PC-3 (cell line): ENCODE measurements around the gene NINJ2. TPM values are rescaled to one million over a fixed set of nuclear protein-coding genes. Genes with fewer than 3 reads are reported as not detected.
A peak's percentile ranks its signal among the peaks of the same experiment; 100 is the strongest.

Experiments used
- ATAC-seq: fragments of 200-7000 bp; cut with Tn5 transposase; 2 replicates; pipeline ENCODE4 v1.9.1; 2020; ENCODE audit warnings: mild to moderate bottlenecking, moderate library complexity
- BruUV-seq: library from RNA; stranded (reverse); fragments of 400-500 nt; replicated peaks from 2 replicates; lab custom pipeline; 2021; lab: Mats Ljungman, UMichigan
- CTCF ChIA-PET: fragments of 300-600 bp; sonication (Branson Sonifier 250); formaldehyde crosslinking; loops from one replicate; lab custom pipeline; 2022; ENCODE audit warnings: antibody characterized with exemption; lab: Charles Lee
- POLR2A ChIA-PET: fragments of 300-600 bp; sonication (Branson Sonifier 250); formaldehyde crosslinking; loops from one replicate; lab custom pipeline; 2022; ENCODE audit warnings: antibody characterized with exemption; ENCODE audit not compliant: unreplicated experiment; lab: Charles Lee
- DNase-seq: peaks from one replicate; pipeline ENCODE4 v3.0.0-alpha.2; 2015
- H2AFZ ChIP-seq: fragments of 300-600 bp; sonication (generic); 2 replicates; pipeline ENCODE4 v1.6.0; 2016; ENCODE audit warnings: antibody characterized with exemption, low read length
- H3F3A ChIP-seq: fragments of 300-600 bp; sonication (generic); one replicate; pipeline ENCODE4 v1.6.0; 2017; ENCODE audit warnings: antibody characterized with exemption, low read length, control low read depth, mild to moderate bottlenecking; ENCODE audit not compliant: unreplicated experiment
- H3K27ac ChIP-seq: fragments of 300-600 bp; sonication (generic); 2 replicates; pipeline ENCODE4 v1.5.1; 2016; ENCODE audit warnings: mild to moderate bottlenecking, low read length
- H3K27me3 ChIP-seq: fragments of 300-600 bp; sonication (generic); 2 replicates; pipeline ENCODE4 v1.6.1; 2016; ENCODE audit warnings: low read length, mixed read lengths
- H3K36me3 ChIP-seq: fragments of 300-600 bp; sonication (generic); 2 replicates; pipeline ENCODE4 v1.6.1; 2016; ENCODE audit warnings: low read depth, mixed run types, low read length, mixed read lengths
- H3K4me1 ChIP-seq: fragments of 300-600 bp; sonication (generic); 2 replicates; pipeline ENCODE4 v1.5.1; 2016; ENCODE audit warnings: low read length; ENCODE audit not compliant: insufficient read depth
- H3K4me2 ChIP-seq: fragments of 300-600 bp; sonication (generic); 2 replicates; pipeline ENCODE4 v1.6.0; 2016; ENCODE audit warnings: low read length
- H3K4me3 ChIP-seq: fragments of 300-600 bp; sonication (generic); 2 replicates; pipeline ENCODE4 v1.5.1; 2016; ENCODE audit warnings: mild to moderate bottlenecking, low read length, mixed read lengths
- H3K79me2 ChIP-seq: fragments of 300-600 bp; sonication (generic); 2 replicates; pipeline ENCODE4 v1.6.1; 2017; ENCODE audit warnings: low read length, mixed read lengths
- H3K9ac ChIP-seq: fragments of 300-600 bp; sonication (generic); 2 replicates; pipeline ENCODE4 v1.6.0; 2016; ENCODE audit warnings: mild to moderate bottlenecking, low read length
- H3K9me2 ChIP-seq: fragments of 300-600 bp; sonication (generic); replicated peaks from 2 replicates; pipeline ENCODE4 v1.6.1; 2016; ENCODE audit warnings: mixed run types, low read length, mixed read lengths
- H3K9me3 ChIP-seq: fragments of 300-600 bp; sonication (generic); 2 replicates; pipeline ENCODE4 v1.6.1; 2016; ENCODE audit warnings: low read length, mixed read lengths
- H4K20me1 ChIP-seq: fragments of 300-600 bp; sonication (generic); 2 replicates; pipeline ENCODE4 v1.6.1; 2016; ENCODE audit warnings: low read length, mixed read lengths
- CTCF ChIP-seq: fragments of 300-600 bp; sonication (generic); conservative IDR thresholded peaks from 2 replicates; pipeline ENCODE4 v1.5.1; 2017; ENCODE audit warnings: antibody characterized with exemption, low read depth, mild to moderate bottlenecking, low read length
- EZH2 ChIP-seq: fragments of 300-600 bp; sonication (generic); IDR thresholded peaks from one replicate; pipeline ENCODE4 v1.6.1; 2017; ENCODE audit warnings: antibody characterized with exemption, mild to moderate bottlenecking, low read length; ENCODE audit not compliant: unreplicated experiment
- EZH2phosphoT487 ChIP-seq: fragments of 300-600 bp; sonication (generic); IDR thresholded peaks from 2 replicates; pipeline ENCODE4 v1.6.1; 2018; ENCODE audit warnings: mild to moderate bottlenecking, antibody characterized with exemption, low read length, borderline replicate concordance
- intact Hi-C: fragments of 100-400 bp; cut with micrococcal nuclease; formaldehyde crosslinking; loops from 2 replicates; pipeline ENCODE4 v1.9.0; 2023
- total RNA-seq: library from RNA; depleted of rRNA; stranded (reverse); fragments of >200 nt; gene quantifications from 2 replicates; pipeline ENCODE4 v1.2.3, GENCODE V29; 2014

The NINJ2 gene
- total RNA-seq, 1 experiment from 2014 or later, result not detected

GRCh38 chr12:546920-547845 lies 116.1 kb downstream of the NINJ2 start:
- Histone ChIP-seq H3K27me3 (no peaks in the 10 kb centered on the region), H3K36me3 (no peaks in the 10 kb centered on the region), H3K4me2 (peak overlapping the region; percentile 25; the same call in 1 of the 2 replicates), H3K79me2 (no peaks in the 10 kb centered on the region), H3K27ac (no peak overlapping the region), H2AFZ (no peak overlapping the region), H3K4me1 (no peaks in the 10 kb centered on the region), H4K20me1 (no peaks in the 10 kb centered on the region), H3K4me3 (no peak overlapping the region), H3K9me2 (no peaks in the 10 kb centered on the region), H3K9ac (no peak overlapping the region), H3K9me3 (no peaks in the 10 kb centered on the region), H3F3A (no peaks in the 10 kb centered on the region)
- CTCF ChIA-PET, result interaction anchor here (0.5 to 1.8 kb wide), 2 partner anchors 61 to 105 kb away, joined by 7 to 17 read pairs; no protein-coding TSS in a partner anchor
- DNase-seq (peak; percentile 67), ATAC-seq (peak; percentile 88)
- intact Hi-C loops, result loop anchor here (1.0 kb wide), 1 partner anchor 105 kb away; no protein-coding TSS in a partner anchor
- POLR2A ChIA-PET, result no interaction called here
- no TSS peak for BruUV-seq
- TF ChIP-seq CTCF (peak; percentile 95), EZH2phosphoT487 (no peak)

- H3K9me3 ChIP-seq, result no peaks in the 10 kb centered on the region
- H3K27me3 ChIP-seq, result no peaks in the 10 kb centered on the region
- H4K20me1 ChIP-seq, result no peaks in the 10 kb centered on the region
- no peak overlapping the region for H2AFZ ChIP-seq
- ATAC-seq, result peak; percentile 61
- H3K4me1 ChIP-seq, result peaks cover 1% of the 10 kb centered on the region; the same call in 1 of the 2 replicates
- intact Hi-C loops, result no loop called here
- BruUV-seq, result no TSS peak
- POLR2A ChIA-PET, result no interaction called here
- H3K4me2 ChIP-seq, result peak overlapping the region; percentile 25; the same call in 1 of the 2 replicates
- no peaks in the 10 kb centered on the region for H3K36me3 ChIP-seq
- no peaks in the 10 kb centered on the region for H3K79me2 ChIP-seq
- no peak overlapping the region for H3K9ac ChIP-seq
- H3K4me3 ChIP-seq, result no peak overlapping the region
- no peaks in the 10 kb centered on the region for H3K9me2 ChIP-seq
- TF ChIP-seq CTCF (no peak), EZH2 (no peak)
- CTCF ChIA-PET, result interaction anchor here (0.5 to 1.8 kb wide), 2 partner anchors 61 to 104 kb away, joined by 7 to 17 read pairs; no protein-coding TSS in a partner anchor
- no peak overlapping the region for H3K27ac ChIP-seq
- H3F3A ChIP-seq, result no peaks in the 10 kb centered on the region
- no peak for DNase-seq
Measured at GRCh38 chr12:546265-546919, 116.9 kb downstream of the NINJ2 start.
